Measurements from ENCODE around the gene CHST15.
"Not testable (repeated sequence)": the region's sequence is repeated elsewhere in the genome, so short reads cannot be mapped to it uniquely, and the experiment has no call there.

CHST15 gene

DNA sequence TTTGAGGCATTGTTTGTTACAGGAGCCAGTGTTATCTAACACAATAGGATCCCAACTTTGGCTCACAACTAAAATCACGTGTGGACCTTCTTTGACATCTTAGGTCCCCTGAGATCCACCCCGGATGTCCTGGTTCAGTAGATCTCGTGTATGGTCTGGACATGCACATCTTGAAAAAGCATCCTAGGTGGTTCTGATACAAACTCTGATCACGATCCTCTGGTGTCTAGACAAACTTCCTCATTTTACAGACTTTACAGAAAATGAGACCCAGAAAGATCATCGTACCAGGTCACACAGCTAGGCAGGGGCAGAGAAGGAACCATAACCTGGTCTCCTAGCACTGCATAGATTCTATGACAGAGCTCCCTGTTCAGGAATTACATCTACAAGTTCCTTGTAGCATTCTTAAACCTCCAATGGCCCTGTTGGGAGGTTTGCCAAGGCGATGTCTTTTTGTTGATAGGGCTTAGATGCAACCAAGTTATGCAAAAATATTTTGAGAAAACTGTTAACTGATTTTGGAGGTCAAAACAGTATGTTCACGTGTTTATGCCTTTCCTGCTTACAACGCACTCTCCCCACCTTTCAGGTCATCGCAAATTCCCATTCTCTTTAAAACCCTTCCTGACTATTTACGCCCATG lies 30.8 kb upstream of the CHST15 start:
- no peak for DNase-seq (ENCODE audit: low read depth)

- no peak for DNase-seq (ENCODE audit: low read depth)
Observed at GRCh38 chr10:124123156-124123555, 29.8 kb upstream of the CHST15 start.

DNA sequence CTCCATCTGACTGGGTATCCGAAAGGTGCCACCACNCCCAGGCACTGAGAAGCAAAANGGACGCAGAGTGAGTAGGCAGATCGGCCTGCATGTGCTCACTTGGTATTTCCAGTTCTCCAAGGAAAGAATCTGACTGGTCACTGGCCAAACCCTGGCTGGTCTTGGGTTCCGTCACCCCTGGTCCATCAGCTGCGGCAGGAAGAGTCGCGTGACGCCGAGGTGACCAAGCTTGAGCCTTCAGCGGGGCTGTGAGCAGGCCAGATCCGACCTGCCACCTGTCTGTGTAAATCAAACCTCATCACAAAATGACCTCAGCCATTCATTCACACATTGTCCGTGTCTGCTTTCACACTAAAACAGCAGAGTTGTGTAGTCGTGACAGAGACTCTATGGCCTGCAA lies 28.8 kb upstream of the CHST15 start:
- DNase-seq (ENCODE audit: low read depth), result no peak

DNA sequence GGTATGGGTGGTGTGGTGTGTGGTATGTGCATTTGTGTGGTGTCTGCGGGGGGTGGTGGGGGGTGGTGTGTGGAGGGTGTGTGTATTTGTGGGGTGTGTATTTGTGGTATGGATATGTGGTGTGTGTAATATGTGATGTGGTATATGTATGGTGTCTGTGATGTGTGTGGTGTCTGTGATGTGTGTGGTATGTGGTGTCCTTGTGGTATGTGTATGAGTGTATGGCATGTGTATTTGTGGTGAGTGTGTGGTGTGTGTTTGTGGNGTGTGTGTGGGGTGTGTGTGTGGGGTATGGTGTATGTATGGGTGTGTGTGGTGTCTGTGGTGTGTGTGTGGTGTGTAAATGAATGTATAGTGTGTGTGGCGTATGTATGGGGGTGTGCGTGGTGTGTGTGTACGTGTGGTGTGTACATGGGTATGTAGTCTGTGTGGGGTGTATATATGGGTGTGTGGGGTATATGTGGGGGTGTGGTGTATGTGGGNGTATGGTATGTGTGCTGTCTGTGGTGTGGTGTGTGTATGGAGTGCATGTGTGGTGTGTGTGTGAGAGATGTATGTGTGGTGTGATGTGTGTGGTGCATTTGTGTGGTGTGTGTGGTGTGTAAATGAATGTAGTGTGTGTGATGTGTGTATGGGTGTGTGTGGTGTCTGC lies 27.1 kb upstream of the CHST15 start:
- no peak for DNase-seq (ENCODE audit: low read depth)

GRCh38 chr10:124119946-124120345 lies 26.5 kb upstream of the CHST15 start:
- no peak for DNase-seq (ENCODE audit: low read depth)

GRCh38 chr10:124119216-124119615 lies 25.8 kb upstream of the CHST15 start:
- DNase-seq (ENCODE audit: low read depth), result no peak

DNA sequence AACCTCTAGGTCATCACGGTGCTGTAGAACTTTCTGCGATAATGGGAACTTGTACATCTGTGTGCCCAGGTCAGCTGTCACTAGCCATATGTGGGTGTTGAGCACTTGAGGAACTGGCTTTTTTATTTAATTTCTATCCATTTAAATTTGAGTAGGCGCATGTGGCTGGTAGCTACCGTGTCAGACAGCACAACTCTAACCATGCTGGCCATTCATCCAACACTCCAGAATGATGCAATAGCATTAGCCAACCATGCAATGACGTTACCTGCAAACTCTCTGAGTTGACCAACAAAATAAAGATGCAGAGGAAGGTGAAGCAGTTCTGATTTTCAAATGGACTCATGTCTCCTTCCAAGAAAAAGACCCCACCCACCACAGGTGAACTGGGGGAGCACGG lies 24.4 kb upstream of the CHST15 start:
- DNase-seq (ENCODE audit: low read depth), result no peak

- DNase-seq (ENCODE audit: low read depth), result no peak
Observed at GRCh38 chr10:124117511-124117785, 24.1 kb upstream of the CHST15 start.

- no peak for DNase-seq (ENCODE audit: low read depth)
Observed at GRCh38 chr10:124116771-124117510, 23.5 kb upstream of the CHST15 start.

- DNase-seq (ENCODE audit: low read depth), result no peak
Observed at GRCh38 chr10:124114696-124115095, 21.3 kb upstream of the CHST15 start.

DNA sequence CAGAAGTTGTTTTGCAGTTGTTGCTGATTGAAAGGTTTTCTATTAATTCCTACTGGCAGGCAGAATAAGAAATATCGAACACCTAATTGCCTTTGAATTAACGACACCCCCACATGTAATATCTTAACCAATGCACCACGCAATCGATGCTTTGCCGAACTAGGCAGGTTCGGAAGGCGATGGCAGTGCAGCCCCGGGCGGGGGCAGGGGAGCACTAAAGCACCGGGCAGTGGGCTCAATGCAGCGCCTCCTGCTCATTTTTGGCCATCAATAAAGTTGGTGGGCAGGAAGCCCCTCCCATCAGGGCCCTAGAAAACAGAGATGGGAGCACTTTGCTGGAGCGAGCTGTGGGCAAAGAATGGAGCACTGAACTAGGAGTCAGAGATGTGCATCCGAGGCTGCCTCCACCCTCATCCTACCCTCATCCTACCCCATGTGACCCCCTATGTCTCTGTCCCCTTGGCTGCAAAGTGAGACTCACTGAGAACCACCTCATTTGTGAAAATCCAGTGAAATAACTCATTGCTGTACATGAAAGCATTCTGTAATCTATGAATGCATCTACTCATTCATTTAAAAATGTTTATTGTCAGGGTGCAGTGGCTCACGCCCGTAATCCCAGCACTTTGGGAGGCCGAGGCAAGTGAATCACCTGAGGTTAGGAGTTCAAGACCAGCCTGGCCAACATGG lies 19.6 kb upstream of the CHST15 start:
- no peak for DNase-seq (ENCODE audit: low read depth)

DNA sequence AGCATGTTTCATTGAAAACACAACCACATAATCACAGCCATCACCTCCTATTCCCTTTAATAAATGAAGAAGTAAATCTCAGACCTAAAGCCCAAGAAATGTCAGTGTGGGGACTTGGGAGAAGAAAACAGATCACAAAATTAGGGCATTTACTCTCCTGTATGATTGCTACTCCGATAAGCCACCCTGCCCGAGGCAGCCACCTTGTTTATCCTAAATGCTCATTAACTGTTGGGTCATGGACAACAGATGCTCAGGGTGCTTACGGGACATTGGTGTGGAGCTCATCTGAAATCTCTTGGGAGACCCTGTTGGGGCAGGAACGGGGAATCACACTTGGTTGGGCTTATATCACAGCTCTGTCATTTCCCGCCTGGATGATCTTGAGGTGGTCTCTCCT lies 17.5 kb upstream of the CHST15 start:
- no peak for DNase-seq (ENCODE audit: low read depth)

- DNase-seq (ENCODE audit: low read depth), result no peak
Observed at GRCh38 chr10:124109261-124109660, 15.9 kb upstream of the CHST15 start.

GRCh38 chr10:124107072-124107471 lies 13.7 kb upstream of the CHST15 start:
- DNase-seq (ENCODE audit: low read depth), result no peak

DNA sequence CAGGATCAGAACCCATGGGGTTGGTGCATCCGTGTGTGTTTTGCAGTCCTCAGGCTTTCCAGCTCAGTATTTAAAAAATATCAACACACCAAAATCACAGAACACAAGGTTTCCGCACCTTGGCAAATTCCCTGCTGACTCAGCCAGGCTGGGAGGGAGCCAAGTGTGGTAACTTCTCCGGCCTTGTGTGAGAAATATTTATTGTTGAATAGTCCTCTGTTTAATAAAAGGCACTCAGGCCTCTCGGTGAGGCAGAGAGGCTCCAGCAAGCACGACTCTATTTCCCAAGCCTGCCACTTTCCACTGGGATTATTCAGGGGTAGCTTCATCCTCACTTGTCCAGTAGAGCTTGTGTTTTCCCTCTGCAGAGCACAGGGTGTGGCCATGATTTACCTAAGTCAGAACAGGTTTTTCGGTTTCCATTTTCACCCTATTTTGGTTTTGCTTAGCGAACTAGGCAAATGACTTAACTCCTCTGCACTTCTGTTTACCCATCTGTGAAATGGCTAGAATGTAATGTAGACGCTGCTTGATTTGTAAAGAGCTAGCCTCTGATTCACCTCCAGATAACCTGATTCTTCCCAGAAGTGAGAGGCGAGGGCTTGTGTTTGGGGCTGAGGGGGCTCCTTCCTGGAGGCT lies 13.0 kb upstream of the CHST15 start:
- no peak for DNase-seq (ENCODE audit: low read depth)

DNA sequence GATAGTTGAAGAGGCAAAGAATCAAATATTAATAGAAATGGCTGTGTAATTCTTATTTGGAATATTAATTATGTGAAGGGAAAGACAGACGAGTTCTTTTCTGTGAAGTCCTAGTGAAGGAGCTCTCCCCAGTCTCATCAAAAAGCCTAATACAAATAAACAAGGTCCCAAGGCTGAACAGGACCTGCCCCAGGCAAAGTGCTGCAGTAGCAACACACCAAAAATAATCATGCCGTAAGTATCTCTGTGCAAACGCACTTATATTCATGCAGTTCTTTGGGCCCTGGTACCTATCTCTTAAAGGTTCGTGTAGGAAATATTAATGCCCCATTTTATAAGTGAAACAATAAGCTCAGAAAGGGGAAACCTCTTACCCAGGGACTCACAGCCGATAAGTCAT lies 12.2 kb upstream of the CHST15 start:
- no peak for DNase-seq (ENCODE audit: low read depth)

DNA sequence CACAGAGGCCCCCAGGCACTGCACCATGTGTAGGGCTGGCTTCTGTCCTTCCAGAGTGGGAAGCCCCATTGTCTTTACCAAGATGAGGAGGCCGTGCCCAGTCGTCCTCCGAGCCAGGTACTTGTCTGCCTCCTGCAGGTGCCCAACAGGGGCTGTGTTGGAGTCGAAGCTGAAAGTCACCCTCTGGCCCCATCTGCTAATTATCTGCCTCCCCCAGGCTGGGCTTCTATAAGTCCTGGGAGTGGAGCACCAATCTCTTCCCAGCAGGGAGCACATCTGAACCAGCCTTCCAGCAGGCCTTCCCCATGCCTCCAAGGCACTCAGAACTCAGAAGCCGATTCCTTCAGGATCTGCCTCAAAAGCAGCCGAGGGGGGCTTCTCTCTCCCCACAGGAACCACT lies 11.6 kb upstream of the CHST15 start:
- no peak for DNase-seq (ENCODE audit: low read depth)

- no peak for DNase-seq (ENCODE audit: low read depth)
Observed at GRCh38 chr10:124104011-124104627, 10.7 kb upstream of the CHST15 start.

- DNase-seq (ENCODE audit: low read depth), result no peak
Observed at GRCh38 chr10:124101351-124101750, 8.0 kb upstream of the CHST15 start.

GRCh38 chr10:124100651-124101050 lies 7.3 kb upstream of the CHST15 start:
- not testable (repeated sequence) for DNase-seq (ENCODE audit: low read depth)

DNA sequence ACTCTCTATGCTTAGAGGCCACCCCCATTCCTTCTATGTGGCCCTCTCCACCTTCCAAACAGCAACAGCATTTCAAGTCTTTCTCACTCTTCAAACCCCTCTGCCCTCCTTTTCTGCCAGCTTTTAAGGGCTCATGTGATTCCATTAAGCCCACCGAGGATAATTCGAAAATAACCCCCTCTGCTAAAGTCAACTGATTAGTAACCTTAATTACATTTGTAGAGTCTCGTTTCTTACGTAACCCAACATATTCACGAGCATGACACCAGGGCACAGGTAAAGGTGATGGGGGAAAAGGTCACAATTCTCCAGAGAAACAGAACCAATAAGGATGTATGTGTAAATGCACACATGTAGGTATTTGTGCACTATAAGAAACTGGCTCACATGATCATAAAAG lies 6.7 kb upstream of the CHST15 start:
- no peak for DNase-seq (ENCODE audit: low read depth)

GRCh38 chr10:124099604-124100003 lies 6.2 kb upstream of the CHST15 start:
- no peak for DNase-seq (ENCODE audit: low read depth)
